NCI-H526 (cell line): ENCODE results near the gene PMM2.
A peak's percentile ranks its signal among the peaks of the same experiment; 100 is the strongest.
"Not testable (repeated sequence)": the region's sequence is repeated elsewhere in the genome, so short reads cannot be mapped to it uniquely, and the experiment has no call there.

Source experiments
- DNase-seq, 2 experiments: peaks; one replicate each; lab custom pipeline; 2025; lab: John Stamatoyannopoulos, UW

The PMM2 gene

GRCh38 chr16:8818504-8819270 lies 21.0 kb downstream of the PMM2 start:
- DNase-seq: no peak

- no peak for DNase-seq
Observed at GRCh38 chr16:8819411-8820034, 21.9 kb downstream of the PMM2 start.

- no peak for DNase-seq
Observed at GRCh38 chr16:8822403-8822802, 24.8 kb downstream of the PMM2 start.

GRCh38 chr16:8826278-8826879 lies 28.7 kb downstream of the PMM2 start:
- no peak for DNase-seq

- no peak for DNase-seq
Observed at GRCh38 chr16:8828541-8829165, 31.0 kb downstream of the PMM2 start.

GRCh38 chr16:8831450-8831849 lies 33.8 kb downstream of the PMM2 start:
- DNase-seq: no peak

- DNase-seq: peak; percentile 54 to 70
Observed at GRCh38 chr16:8831871-8832716, 34.5 kb downstream of the PMM2 start.

- no peak for DNase-seq
Observed at GRCh38 chr16:8832717-8833105, 35.1 kb downstream of the PMM2 start.

- DNase-seq: not testable (repeated sequence)
Observed at GRCh38 chr16:8836797-8837196, 39.2 kb downstream of the PMM2 start.

GRCh38 chr16:8837594-8837993 lies 40.0 kb downstream of the PMM2 start:
- DNase-seq: not testable (repeated sequence)

- DNase-seq: not testable (repeated sequence)
Observed at GRCh38 chr16:8842016-8842415, 44.4 kb downstream of the PMM2 start.

GRCh38 chr16:8843296-8843695 lies 45.7 kb downstream of the PMM2 start:
- not testable (repeated sequence) for DNase-seq

- no peak for DNase-seq
Observed at GRCh38 chr16:8845699-8846298, 48.2 kb downstream of the PMM2 start.

- DNase-seq: no peak
Observed at GRCh38 chr16:8846401-8846932, 48.8 kb downstream of the PMM2 start.

- no peak for DNase-seq
Observed at GRCh38 chr16:8847145-8847544, 49.5 kb downstream of the PMM2 start.

GRCh38 chr16:8847623-8848022 lies 50.0 kb downstream of the PMM2 start:
- DNase-seq: no peak

- no peak for DNase-seq
Observed at GRCh38 chr16:8848231-8848938, 50.7 kb downstream of the PMM2 start.

GRCh38 chr16:8848939-8849391 lies 51.3 kb downstream of the PMM2 start:
- DNase-seq: no peak

- DNase-seq: no peak
Observed at GRCh38 chr16:8849411-8850011, 51.9 kb downstream of the PMM2 start.

GRCh38 chr16:8850279-8850885 lies 52.7 kb downstream of the PMM2 start:
- DNase-seq: no peak
